ENCODE data around the gene FTO. TPM values are rescaled to one million over a fixed set of nuclear protein-coding genes. Genes with fewer than 3 reads are reported as not detected.

FTO gene
- total and polyA plus RNA-seq, 2 of the 8 experiments (the other 6 are each of a cell fraction or from before 2014, with no cell fraction given) = 34.5 to 59.8 TPM

GRCh38 chr16:54128629-54129234, 424.8 kb downstream of the FTO start (continued):
- TF ChIP-seq POLR2A (IDR thresholded peaks at IDR 0.05; ENCODE audit: control extremely low read depth in 1 of 2, low read depth in 2 of 2, low read length in 2 of 2) (no peak), CREB1 (IDR thresholded peaks at IDR 0.05) (no peak), YY1 (IDR thresholded peaks at IDR 0.05; ENCODE audit: low read depth, low read length) (no peak), BACH1 (IDR thresholded peaks at IDR 0.05; ENCODE audit: low read length) (no peak), RNF2 (IDR thresholded peaks at IDR 0.05; ENCODE audit: borderline replicate concordance, low read depth, low read length, missing control alignments, poor library complexity, severe bottlenecking) (no peak), SAP30 (IDR thresholded peaks at IDR 0.05; ENCODE audit: insufficient read depth, insufficient replicate concordance, low read length) (no peak)

Data from H1 (cell line).